Activated CD4-positive, CD25-positive, alpha-beta regulatory T cell (primary cell): ENCODE data around the gene ROR2.

Source experiments
- DNase-seq, 4 experiments: peaks; one replicate each; lab custom pipeline; 2025; lab: John Stamatoyannopoulos, UW

Gene ROR2

GRCh38 chr9:91718071-91718470 is 232.0 kb downstream of the ROR2 start:
- DNase-seq: no peak

- DNase-seq: no peak
Observed at GRCh38 chr9:91716815-91717214, 233.2 kb downstream of the ROR2 start.

DNA sequence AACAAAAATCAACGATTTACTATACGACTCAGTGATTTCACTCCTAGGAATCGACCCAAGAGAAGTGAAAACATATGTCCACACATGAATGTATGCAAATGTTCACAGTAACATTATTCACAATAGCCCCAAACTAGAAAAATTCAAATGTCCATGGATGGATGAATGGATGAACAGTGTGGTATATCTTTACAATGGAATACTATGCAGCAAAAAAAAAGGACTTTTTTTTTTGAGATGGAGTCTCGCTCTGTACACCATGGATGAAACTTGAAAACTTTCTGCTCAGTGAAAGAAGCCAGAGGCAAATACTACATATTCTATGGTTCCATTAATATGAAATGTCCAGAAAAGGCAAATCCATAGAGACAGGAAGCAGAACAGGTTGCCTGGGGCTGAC is 233.8 kb downstream of the ROR2 start:
- DNase-seq: no peak

DNA sequence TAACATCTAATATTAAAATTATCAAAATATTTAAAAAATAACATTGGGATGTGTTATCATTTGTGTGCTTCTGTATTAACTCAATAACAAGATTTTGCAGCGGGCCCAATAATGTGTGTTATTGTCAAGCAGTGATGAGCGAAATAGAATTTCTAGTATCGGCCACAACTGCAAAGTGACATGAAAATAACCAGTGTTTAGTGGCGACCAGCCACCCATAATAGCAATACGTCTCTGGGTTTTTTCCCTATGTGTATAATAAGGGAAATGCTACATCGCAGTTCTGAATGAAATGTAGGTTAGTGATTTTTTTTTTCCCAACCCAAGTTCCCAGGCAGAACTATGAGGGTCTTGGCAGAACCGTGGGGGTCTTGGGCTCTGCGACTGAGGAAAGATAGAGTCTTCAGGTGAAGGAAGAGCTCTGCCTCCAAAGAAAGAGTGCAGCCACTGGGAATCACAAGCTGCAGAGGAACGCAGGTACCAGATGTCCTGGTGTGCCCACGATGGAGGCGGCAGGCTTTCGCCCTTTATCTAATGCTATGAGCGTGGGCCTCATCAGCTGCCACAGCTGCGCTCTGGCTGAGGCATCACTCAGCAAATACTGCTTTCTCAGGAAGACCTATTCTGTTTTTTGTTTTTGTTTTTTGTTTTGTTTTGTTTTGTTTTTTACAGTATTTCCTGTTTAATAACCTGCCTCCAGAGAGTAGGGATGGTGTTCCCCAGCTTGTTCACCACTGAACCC is 235.0 kb downstream of the ROR2 start:
- DNase-seq: no peak

- no peak for DNase-seq
Observed at GRCh38 chr9:91714020-91714806, 235.8 kb downstream of the ROR2 start.

DNA sequence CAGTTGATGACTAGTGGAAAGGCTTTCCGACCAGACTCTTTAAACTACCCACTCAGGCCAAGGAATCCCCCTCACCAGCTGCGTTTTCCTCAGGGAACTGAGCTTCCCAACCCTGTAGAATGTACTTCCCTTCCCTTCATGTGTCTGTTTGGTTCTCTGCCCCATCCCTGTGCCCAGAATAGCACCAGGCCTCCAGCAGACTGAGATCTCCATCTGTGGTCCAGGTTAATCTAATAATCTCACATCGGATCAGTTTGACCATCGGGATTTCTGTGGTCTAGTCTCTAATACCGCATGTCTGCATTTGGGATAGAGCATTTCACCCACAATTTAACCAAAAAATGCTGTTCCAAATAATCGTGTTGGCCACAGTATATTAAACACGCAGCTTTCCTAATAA is 237.2 kb downstream of the ROR2 start:
- DNase-seq: no peak

- peak in 2 of 4 experiments; percentile 5 to 11 for DNase-seq
Observed at GRCh38 chr9:91711755-91712601, 238.1 kb downstream of the ROR2 start.

GRCh38 chr9:91710158-91710557 is 239.9 kb downstream of the ROR2 start:
- no peak for DNase-seq

DNA sequence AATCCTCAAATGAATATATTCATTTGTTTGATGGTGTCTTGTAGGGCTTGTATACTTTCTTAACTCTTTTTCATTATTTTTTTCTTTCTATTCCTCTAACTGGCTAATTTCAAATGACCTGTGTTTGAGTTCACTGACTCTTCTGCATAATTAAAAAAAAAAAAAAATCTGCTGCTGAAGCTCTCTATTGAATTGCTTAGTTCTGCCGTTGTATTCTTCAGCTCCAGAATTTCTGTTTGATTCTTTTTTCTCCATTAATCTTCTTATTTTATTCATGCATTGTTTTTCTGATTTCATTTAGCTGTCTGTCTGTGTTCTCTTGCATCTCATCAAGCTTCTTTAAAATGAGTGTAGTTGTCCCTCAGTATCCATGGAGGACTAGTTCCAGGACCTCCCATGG is 244.6 kb downstream of the ROR2 start:
- DNase-seq: no peak

- no peak for DNase-seq
Observed at GRCh38 chr9:91700475-91700874, 249.6 kb downstream of the ROR2 start.

- DNase-seq: no peak
Observed at GRCh38 chr9:91698266-91698665, 251.8 kb downstream of the ROR2 start.

DNA sequence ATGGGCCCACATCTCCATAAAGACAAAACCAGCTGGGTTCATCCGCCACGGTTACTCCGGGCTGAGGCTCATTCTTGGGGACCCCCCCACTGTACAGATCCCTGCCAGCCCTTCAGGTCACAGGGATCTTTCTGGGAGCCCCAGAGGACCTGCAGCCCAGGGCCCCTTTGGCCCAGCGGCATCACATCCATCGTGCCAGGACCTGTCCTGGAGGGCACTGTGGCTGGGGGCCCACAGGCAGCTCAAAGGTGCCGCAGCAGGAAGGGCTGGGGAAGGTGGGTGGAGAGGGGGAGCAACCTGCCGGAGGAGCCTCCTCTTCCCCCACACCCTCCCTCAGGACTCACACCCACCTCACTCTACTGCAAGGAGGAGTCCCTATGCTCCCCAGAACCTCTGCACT is 252.8 kb downstream of the ROR2 start:
- DNase-seq: no peak

DNA sequence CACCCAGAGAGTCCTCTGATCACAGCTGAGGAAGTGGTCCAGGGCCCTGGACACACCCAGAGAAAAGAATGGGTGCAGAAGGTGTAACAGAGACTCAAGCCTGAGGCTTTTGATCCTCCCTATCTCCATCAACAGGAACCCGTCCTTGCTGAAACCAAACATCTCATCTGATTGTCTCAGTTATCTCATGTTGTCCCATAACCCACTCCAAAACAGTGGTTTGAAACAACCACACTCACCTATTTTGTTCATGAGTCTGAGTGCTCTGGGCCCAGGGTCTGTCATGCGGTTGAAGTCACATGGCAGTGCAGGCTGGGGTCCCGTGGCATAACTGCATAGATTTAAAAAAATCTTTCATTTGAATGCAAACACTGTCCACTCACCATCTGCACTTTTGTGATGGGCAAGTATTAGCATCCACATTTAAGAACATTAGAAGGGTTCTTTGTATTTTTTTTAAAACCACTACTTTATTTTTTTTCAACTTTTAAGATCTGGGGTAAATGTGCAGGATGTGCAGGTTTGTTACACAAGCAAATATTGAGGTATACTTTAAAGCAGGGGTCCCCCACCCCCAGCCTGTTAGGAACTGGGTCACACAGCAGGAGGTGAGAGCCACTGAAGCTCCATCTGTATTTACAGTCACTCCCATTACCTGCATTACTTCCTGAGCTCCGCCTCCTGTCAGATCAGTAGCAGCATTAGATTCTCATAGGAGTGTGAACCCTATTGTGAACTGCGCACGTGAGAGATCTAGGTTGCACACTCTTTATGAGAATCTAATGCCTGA is 255.8 kb downstream of the ROR2 start:
- no peak for DNase-seq

DNA sequence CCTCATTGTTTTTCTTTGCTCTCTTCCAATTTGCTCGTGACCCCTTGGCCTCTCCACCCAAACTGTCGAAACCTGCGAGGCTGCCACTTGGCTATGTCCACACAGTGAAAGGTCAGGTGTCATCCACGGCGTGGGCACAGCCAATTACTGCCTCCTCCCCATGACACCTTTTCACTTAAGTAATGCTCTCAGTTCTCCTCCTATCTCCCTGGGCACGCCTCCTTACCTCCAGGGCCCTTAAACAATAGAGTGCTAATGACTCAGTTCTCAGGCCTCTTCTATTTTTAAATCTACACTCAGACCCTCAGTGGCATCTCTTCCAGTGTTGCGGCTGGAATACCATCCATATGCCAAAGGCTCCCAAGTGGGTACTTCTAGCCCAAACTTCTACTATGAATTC is 256.8 kb downstream of the ROR2 start:
- no peak for DNase-seq

GRCh38 chr9:91690540-91691249 is 259.3 kb downstream of the ROR2 start:
- no peak for DNase-seq

GRCh38 chr9:91689006-91689405 is 261.0 kb downstream of the ROR2 start:
- no peak for DNase-seq

- DNase-seq: no peak
Observed at GRCh38 chr9:91683269-91683668, 266.8 kb downstream of the ROR2 start.

- DNase-seq: no peak
Observed at GRCh38 chr9:91682806-91683205, 267.2 kb downstream of the ROR2 start.

DNA sequence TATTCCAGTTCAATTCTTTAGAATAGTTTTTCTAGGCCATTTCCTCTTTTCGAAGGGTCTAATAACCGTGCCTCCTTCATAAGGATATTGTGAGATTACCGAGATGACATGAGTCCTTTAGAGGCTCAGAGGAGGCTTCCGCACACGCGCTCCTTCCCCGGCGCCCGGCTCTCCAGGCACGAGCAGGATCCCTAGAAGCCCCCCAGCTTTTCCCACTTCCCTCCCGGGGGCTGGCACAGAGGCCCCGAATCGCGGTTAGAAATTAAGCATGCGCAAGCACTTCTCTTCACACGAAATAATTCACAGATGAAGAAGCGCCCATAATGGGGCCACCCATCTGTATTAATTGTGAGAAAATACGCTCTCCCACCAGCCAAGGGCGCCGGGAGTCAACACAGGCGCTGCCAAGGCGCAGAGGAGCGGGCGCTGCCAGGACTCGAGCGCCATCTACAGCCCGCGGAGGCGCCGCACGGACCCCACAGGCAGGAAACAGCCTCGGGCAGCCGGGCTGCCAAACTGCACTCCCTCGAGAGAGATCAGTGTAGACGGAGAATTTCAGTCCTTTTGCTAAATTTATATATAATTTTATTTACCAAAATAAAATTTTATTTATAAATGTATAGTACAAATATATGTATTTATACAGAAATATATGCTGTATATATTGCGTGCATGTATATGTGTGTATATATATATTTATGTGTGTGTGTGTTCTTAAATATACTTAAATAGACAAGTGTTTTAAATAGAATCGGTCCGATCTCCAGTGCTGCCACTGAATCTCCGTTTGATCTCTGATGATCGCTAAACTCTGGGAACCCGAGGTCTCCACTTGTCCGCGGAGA is 268.3 kb downstream of the ROR2 start:
- peak; percentile 9 to 25 (median 18) for DNase-seq

GRCh38 chr9:91680998-91681397 is 269.0 kb downstream of the ROR2 start:
- DNase-seq: no peak
